K562 (cell line): ENCODE results near the gene ADD1. TPM values are rescaled to one million over a fixed set of nuclear protein-coding genes. Genes with fewer than 3 reads are reported as not detected.
A peak's percentile ranks its signal among the peaks of the same experiment; 100 is the strongest.

ENCODE experiments used
- ATAC-seq: fragments of 200-7000 bp; cut with Tn5 transposase; 3 replicates; pipeline ENCODE4 v1.9.1; 2020; ENCODE audit warnings: moderate library complexity
- BruUV-seq: library from RNA; stranded (reverse); fragments of 400-500 nt; replicated peaks from 2 replicates; lab custom pipeline; 2021; lab: Mats Ljungman, UMichigan
- CTCF ChIA-PET: fragments of 300-600 bp; formaldehyde crosslinking; extraction: SDS; loops from one replicate; lab custom pipeline; 2021; ENCODE audit warnings: low intra/inter-chr PET ratio; lab: Yijun Ruan, JAX
- POLR2A ChIA-PET: fragments of 300-600, 350-650 bp; sonication (Branson Sonifier 250); formaldehyde crosslinking; extraction: SDS; loops from one replicate; lab custom pipeline; 2021; ENCODE audit warnings: antibody characterized with exemption, inconsistent platforms; lab: Yijun Ruan, JAX
- DNase-seq, 4 experiments: peaks; one replicate each; pipeline versions ENCODE4 v3.0.0 to v3.0.0-alpha.2; 2011 to 2018; ENCODE audit warnings: low spot score in 3 of 4, mixed read lengths in 3 of 4; ENCODE audit errors: extremely low read depth in 1 of 4
- FAIRE-seq: peaks from 2 replicates; lab custom pipeline; 2011; peaks lifted over from hg19 to GRCh38; lab: Jason Lieb, UNC
- H2AFZ ChIP-seq: 2 replicates; pipeline ENCODE4 v1.6.0; 2011; ENCODE audit warnings: low read depth, low read length, control low read depth, inconsistent platforms
- H3K27ac ChIP-seq: fragments of 200-600 bp; 3 replicates; pipeline ENCODE4 v1.8.0; 2011; ENCODE audit warnings: low read depth, mild to moderate bottlenecking, control low read depth, inconsistent platforms, low read length, moderate library complexity, mixed read lengths; ENCODE audit errors: extremely low read depth
- H3K27me3 ChIP-seq, 2 experiments: fragments of 300-600 bp in 1 of 2; 2 replicates in 1 of 2; 3 replicates in 1 of 2; pipeline versions ENCODE4 v1.6.0 to v1.8.0; 2011; ENCODE audit warnings: inconsistent platforms in 2 of 2, low read length in 2 of 2, mild to moderate bottlenecking in 1 of 2, mixed read lengths in 1 of 2, moderate library complexity in 1 of 2; ENCODE audit not compliant: control insufficient read depth in 2 of 2, insufficient read depth in 2 of 2
- H3K36me3 ChIP-seq: fragments of 300-600 bp; 3 replicates; pipeline ENCODE4 v1.8.0; 2011; ENCODE audit warnings: mild to moderate bottlenecking, low read length, inconsistent platforms; ENCODE audit not compliant: control insufficient read depth, insufficient read depth
- H3K4me1 ChIP-seq, 2 experiments: fragments of 200-600 bp in 1 of 2; replicated peaks in 1 of 2; 2 replicates in 1 of 2; 3 replicates in 1 of 2; pipeline versions ENCODE4 v1.5.1 to v1.8.0; 2011; ENCODE audit warnings: inconsistent platforms in 2 of 2, low read length in 2 of 2, mild to moderate bottlenecking in 1 of 2, mixed read lengths in 1 of 2, moderate library complexity in 1 of 2; ENCODE audit not compliant: control insufficient read depth in 2 of 2, insufficient read depth in 2 of 2
- H3K4me2 ChIP-seq: 2 replicates; pipeline ENCODE4 v1.6.1; 2011; ENCODE audit warnings: low read length, control low read depth, inconsistent platforms, mixed read lengths; ENCODE audit not compliant: insufficient read depth
- H3K4me3 ChIP-seq: fragments of 200-600 bp; sonication (generic), shearing (Covaris generic); 2 replicates; pipeline ENCODE4 v1.5.1; 2016; ENCODE audit warnings: control low read depth, inconsistent platforms
- H3K79me2 ChIP-seq: fragments of 200-600 bp; 3 replicates; pipeline ENCODE4 v1.8.0; 2011; ENCODE audit warnings: low read length, inconsistent platforms; ENCODE audit not compliant: control insufficient read depth, insufficient read depth
- H3K9ac ChIP-seq, 2 experiments: 2 replicates each; pipeline versions ENCODE4 v1.6.0 to v1.6.1; 2011; ENCODE audit warnings: low read depth in 2 of 2, low read length in 2 of 2, control low read depth in 1 of 2, inconsistent platforms in 1 of 2, mild to moderate bottlenecking in 1 of 2, mixed read lengths in 1 of 2; ENCODE audit not compliant: insufficient read depth in 1 of 2
- H3K9me1 ChIP-seq: one replicate; pipeline ENCODE4 v1.6.0; 2011; ENCODE audit warnings: inconsistent platforms, mild to moderate bottlenecking, low read length, moderate library complexity; ENCODE audit not compliant: control insufficient read depth, insufficient read depth
- H3K9me3 ChIP-seq: replicated peaks from 2 replicates; pipeline ENCODE4 v1.5.1; 2011; ENCODE audit warnings: low read depth, low read length, inconsistent platforms; ENCODE audit not compliant: control insufficient read depth, insufficient read depth
- H4K20me1 ChIP-seq: replicated peaks from 2 replicates; pipeline ENCODE4 v1.6.1; 2011; ENCODE audit warnings: low read length, inconsistent platforms, mixed read lengths; ENCODE audit not compliant: control insufficient read depth, insufficient read depth
- BCOR ChIP-seq: fragments of 450-650 bp; IDR thresholded peaks from 2 replicates; pipeline ENCODE4 v1.6.1; 2016
- ZNF143 ChIP-seq: sonication (generic); formaldehyde crosslinking; IDR thresholded peaks from 2 replicates; pipeline ENCODE4 v1.9.0; 2022; ENCODE audit warnings: mild to moderate bottlenecking, missing genetic modification reagents
- ZNF3 ChIP-seq: fragments of 250-450 bp; sonication (Bioruptor Pico); IDR thresholded peaks from 2 replicates; pipeline ENCODE4 v1.5.0; 2021; ENCODE audit warnings: mild to moderate bottlenecking, moderate library complexity
- ZNF324 ChIP-seq: fragments of 250-450 bp; sonication (Bioruptor Pico); IDR thresholded peaks from 2 replicates; pipeline ENCODE4 v1.4.0; 2020; ENCODE audit warnings: mild to moderate bottlenecking
- ZNF41 ChIP-seq: fragments of 250-450 bp; sonication (Bioruptor Pico); conservative IDR thresholded peaks from 2 replicates; pipeline ENCODE4 v1.4.0; 2020; ENCODE audit warnings: mild to moderate bottlenecking
- ZNF778 ChIP-seq: fragments of 450-650 bp; formaldehyde crosslinking; IDR thresholded peaks from 2 replicates; pipeline ENCODE4 v1.4.0; 2020; ENCODE audit warnings: mild to moderate bottlenecking, moderate library complexity
- WGBS: fragments of 100-300 bp; shearing (Covaris generic); methylation state at CpG from one replicate; pipeline ENCODE4 v1.1.6; 2016; ENCODE audit warnings: low coverage, mixed read lengths; ENCODE audit not compliant: insufficient coverage; ENCODE audit errors: missing lambda C conversion rate; 5-methylcytosine and 5-hydroxymethylcytosine counted together
- in situ Hi-C: fragments of 300-500 bp; cut with MboI; formaldehyde crosslinking; loops from 4 replicates; pipeline ENCODE4 v1.15.0; 2018; ENCODE audit warnings: inconsistent platforms, mixed read lengths
- intact Hi-C: fragments of 100-400 bp; cut with micrococcal nuclease; formaldehyde crosslinking; loops from 2 replicates; pipeline ENCODE4 v1.14.2; 2022
- polyA plus RNA-seq, 8 experiments: library from polyadenylated mRNA; depleted of rRNA in 4 of 8; stranded (reverse) in 5 of 8; unstranded in 3 of 8; fragments of >200 nt; fragmentation: Nextera tagmentation in 2 of 8; fragmentation: Illumina TruSeq in 1 of 8; extraction: Ambion mirVana in 2 of 8; extraction: Trizol in 1 of 8; gene quantifications; 2 replicates each; pipeline versions ENCODE4 v1.2.1 to v1.2.3, GENCODE V29; 2011 to 2014; ENCODE audit warnings: inconsistent platforms in 1 of 8, missing spikeins in 1 of 8
- total RNA-seq, 7 experiments: library from RNA; depleted of rRNA in 6 of 7; stranded (reverse); fragments of >200 nt in 6 of 7; fragmentation: Illumina TruSeq in 2 of 7; extraction: Trizol in 2 of 7; gene quantifications; 2 replicates each; pipeline versions ENCODE4 v1.2.1 to v1.2.3, GENCODE V29; 2011 to 2021; ENCODE audit warnings: low replicate concordance in 1 of 7
- TF ChIP-seq, protein P1 (sequence below), 2 experiments: fragments of 450-650 bp; IDR thresholded peaks; 2 replicates each; pipeline ENCODE4 v1.6.1; 2016
- TF ChIP-seq, protein P2 (sequence below): sonication (generic); formaldehyde crosslinking; IDR thresholded peaks from 2 replicates; pipeline ENCODE4 v1.8.1; 2023; ENCODE audit warnings: mild to moderate bottlenecking, missing genetic modification reagents

The ADD1 gene
- total and polyA plus RNA-seq, 9 of the 15 experiments (the other 6 are each of a cell fraction or from before 2014, with no cell fraction given): 17.5 to 153 (median 74.0) TPM

DNA sequence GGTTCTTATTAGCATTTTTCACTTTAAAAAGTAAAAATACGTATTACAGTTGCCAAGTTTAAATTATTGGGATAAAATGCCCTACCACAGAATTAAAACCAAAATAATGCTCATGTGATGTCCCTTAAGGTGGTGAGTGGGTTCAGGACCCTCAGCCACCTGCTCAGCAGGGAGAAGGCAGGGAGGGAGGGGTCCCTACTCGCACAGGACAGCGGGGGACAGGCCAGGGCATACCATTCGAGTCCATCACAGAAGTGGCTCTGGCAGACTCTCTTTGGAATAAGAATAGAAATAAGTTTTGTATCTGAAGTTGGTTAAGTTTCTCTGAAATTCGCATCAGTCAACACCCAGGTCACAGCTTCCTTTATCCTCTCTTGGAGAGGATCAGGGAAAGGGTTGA is 81.9 kb downstream of the ADD1 start (continued):
- TF ChIP-seq ZNF41 (CRISPR knock-in tag) (no peak), ZNF3 (CRISPR knock-in tag) (no peak), ZNF324 (CRISPR knock-in tag) (no peak), ZNF778 (no peak), BCOR (no peak)
- TF ChIP-seq, protein P1, sequence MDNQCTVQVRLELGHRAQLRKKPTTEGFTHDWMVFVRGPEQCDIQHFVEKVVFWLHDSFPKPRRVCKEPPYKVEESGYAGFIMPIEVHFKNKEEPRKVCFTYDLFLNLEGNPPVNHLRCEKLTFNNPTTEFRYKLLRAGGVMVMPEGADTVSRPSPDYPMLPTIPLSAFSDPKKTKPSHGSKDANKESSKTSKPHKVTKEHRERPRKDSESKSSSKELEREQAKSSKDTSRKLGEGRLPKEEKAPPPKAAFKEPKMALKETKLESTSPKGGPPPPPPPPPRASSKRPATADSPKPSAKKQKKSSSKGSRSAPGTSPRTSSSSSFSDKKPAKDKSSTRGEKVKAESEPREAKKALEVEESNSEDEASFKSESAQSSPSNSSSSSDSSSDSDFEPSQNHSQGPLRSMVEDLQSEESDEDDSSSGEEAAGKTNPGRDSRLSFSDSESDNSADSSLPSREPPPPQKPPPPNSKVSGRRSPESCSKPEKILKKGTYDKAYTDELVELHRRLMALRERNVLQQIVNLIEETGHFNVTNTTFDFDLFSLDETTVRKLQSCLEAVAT (IDR thresholded peaks at IDR 0.05): no peak
- TF ChIP-seq, all 486 proteins: peak for 0

- no peak for DNase-seq
- no peak for FAIRE-seq
- no peaks in the 10 kb centered on the region for H3K27me3 ChIP-seq
- H2AFZ ChIP-seq: no peak overlapping the region
- no peak overlapping the region for H3K27ac ChIP-seq
- H3K4me2 ChIP-seq: no peak overlapping the region
- in situ Hi-C loops: no loop called here
- TF ChIP-seq, protein P2, sequence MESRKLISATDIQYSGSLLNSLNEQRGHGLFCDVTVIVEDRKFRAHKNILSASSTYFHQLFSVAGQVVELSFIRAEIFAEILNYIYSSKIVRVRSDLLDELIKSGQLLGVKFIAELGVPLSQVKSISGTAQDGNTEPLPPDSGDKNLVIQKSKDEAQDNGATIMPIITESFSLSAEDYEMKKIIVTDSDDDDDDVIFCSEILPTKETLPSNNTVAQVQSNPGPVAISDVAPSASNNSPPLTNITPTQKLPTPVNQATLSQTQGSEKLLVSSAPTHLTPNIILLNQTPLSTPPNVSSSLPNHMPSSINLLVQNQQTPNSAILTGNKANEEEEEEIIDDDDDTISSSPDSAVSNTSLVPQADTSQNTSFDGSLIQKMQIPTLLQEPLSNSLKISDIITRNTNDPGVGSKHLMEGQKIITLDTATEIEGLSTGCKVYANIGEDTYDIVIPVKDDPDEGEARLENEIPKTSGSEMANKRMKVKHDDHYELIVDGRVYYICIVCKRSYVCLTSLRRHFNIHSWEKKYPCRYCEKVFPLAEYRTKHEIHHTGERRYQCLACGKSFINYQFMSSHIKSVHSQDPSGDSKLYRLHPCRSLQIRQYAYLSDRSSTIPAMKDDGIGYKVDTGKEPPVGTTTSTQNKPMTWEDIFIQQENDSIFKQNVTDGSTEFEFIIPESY (CRISPR knock-in tag): peak; percentile 63; the same call in 1 of the 2 replicates
- TF ChIP-seq ZNF143 (CRISPR knock-in tag): no peak
- no TSS peak for BruUV-seq
- no peaks in the 10 kb centered on the region for H3K9me1 ChIP-seq
- WGBS: 93% methylated on average over 36 of the region's 41 CpGs
- no peak for ATAC-seq
- H3K4me3 ChIP-seq: no peak overlapping the region
- H3K9ac ChIP-seq: peak overlapping the region in 1 of 2 experiments; percentile 23; a peak in 1 of 4 replicates
- no peaks in the 10 kb centered on the region for H3K79me2 ChIP-seq
- ChIA-PET CTCF (no interaction called here), POLR2A (interaction anchor here (1.0 kb wide), 1 partner anchor 9 kb away, joined by 3 read pairs; no protein-coding TSS in a partner anchor)
- intact Hi-C loops: no loop called here
- H3K36me3 ChIP-seq: peaks cover 75% of the 10 kb centered on the region; the same call in 2 of the 3 replicates
- 0 out of 2 replicates have a peak, but pooled peaks cover 8% of the 10 kb centered on the region for H4K20me1 ChIP-seq
- no peaks in the 10 kb centered on the region for H3K9me3 ChIP-seq
- peaks cover 0 to 12% of the 10 kb centered on the region in 2 experiments; a peak in 1 of 5 replicates for H3K4me1 ChIP-seq
Measured at GRCh38 chr4:2925931-2926860, 82.6 kb downstream of the ADD1 start.
